NOMO-1 (cell line): Measurements from ENCODE around the gene CD2.

Experiments used
- DNase-seq, 2 experiments: peaks; one replicate each; lab custom pipeline; 2025; ENCODE audit not compliant: unreplicated experiment in 2 of 2; lab: John Stamatoyannopoulos, UW

The CD2 gene

DNA sequence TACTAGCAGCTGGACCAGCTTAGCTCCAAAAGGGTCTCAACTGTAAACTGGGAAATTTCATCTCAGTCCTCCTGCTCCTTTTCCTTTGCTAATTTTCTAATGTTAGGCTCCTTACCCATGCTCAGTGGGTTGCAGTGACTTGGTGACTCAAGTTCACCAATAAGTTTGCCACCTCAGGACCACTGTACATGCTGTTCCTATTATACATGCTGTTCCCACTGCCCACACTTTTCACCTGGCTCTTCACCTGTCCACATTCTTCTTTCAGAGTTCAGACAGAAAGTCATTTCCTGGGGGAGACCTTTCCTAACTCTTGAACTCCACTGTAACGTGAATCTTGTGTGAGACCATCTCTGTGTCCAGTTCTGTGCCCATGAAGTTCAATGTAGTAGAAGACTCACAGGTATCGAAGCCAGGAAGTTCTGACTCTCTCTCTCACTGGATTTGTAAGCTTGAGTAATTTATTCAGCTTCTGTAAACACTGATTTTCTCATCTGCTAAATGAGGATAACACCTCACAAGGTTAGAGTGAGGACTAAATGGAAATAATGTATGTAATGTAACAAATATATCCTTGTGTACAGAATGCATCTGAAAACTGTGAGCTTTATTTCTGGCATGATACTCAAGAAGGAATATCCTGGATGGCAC lies 17.9 kb downstream of the CD2 start:
- DNase-seq = no peak

GRCh38 chr1:116772648-116773045 lies 18.4 kb downstream of the CD2 start:
- DNase-seq = no peak

DNA sequence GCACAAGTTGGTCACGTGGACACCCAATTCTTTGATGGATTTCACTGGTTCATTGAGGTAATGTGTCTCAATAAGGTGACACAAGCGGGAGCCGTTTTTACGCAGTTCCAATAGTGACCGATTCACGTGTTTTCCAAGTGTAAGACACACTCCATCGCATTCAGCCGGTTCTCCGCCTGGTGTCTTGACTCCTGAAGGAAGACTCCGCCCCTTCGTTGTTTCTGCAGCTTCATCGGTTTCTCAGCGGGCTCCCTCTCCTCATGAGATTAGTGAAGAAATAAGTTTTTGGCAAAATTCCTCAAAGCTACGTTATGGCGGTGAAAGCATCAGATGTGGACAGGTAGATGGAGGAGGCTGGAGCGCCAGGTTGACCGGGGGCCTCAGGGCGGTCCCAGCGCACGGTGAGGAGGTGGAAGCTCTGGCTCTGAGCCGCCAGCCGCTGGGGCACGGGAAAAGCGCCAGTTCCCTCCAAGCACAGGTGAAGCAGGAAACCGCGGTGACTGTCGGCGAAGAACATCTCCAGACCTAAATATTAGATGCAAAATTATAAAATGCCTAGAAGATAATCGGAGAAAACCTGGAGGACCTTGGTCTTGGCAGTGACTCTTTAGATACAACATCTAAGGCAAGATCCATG lies 21.0 kb downstream of the CD2 start:
- DNase-seq = no peak

GRCh38 chr1:116777831-116778830 lies 23.9 kb downstream of the CD2 start:
- DNase-seq = no peak

- DNase-seq = no peak
These were observed 26.8 kb downstream of the CD2 start for GRCh38 chr1:116781034-116781433.

DNA sequence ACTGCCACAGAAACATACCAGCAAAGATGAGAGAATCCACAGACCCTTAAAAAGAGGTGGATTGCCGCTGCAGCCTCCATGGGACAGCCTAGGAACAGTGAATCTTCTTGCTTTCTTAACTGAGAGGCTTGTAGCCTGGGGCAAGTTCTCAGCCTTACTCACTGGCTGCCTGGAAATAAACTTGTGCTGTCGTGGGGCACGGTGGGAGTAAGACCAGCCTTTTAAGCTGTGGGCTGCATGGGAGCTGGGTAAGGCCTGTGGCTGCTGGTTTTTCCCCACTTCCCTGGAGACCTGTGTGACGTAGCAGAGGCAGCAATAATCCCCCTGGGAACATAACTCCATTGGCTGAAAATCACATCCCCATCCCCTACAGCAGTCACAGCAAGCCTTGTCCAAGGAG lies 30.8 kb downstream of the CD2 start:
- no peak for DNase-seq

GRCh38 chr1:116786049-116786448 lies 31.8 kb downstream of the CD2 start:
- DNase-seq = no peak

DNA sequence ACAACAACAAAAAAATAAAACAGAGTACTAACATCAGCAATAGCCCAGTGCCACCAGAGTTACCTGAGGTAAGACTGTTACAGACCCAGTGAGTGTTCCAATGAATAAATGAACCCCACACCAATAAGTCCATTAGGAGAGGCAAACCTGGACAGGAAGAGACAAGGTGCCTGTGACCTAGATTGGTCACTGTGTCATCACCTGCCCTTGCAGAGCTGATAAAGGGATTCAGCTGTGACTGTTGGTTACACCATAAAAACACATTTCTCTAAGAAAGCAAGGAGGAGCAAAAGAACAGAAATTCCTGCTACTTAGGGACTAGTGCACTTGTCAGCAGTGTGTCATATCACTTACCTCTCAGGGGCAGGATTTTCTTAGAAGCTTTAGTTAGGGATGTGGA lies 37.5 kb downstream of the CD2 start:
- no peak for DNase-seq

DNA sequence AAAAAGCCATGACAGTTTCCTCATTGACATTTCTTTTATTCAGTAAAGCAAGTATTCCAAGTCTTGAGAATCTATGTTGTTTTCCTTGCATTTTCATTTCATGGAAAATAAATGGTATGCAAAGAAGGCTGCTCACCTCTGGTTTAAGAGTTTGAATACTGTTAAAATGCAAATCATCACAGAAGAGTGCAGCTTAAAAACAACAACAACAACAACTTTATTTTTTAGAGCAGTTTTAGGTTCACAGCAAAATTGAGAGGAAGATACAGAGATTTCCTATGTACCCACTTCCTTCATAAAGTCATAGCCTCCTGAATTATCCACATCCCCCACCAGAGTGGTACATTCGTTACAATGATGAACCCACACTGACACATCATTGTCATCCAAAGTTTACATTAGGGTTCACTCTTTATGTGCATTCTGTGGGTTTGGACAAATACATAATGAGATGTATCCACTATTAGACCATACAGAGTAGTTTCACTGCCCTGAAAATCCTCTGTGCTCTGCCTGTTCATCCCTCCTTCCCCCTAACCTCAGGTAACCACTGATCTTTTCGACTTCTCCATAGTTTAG lies 39.2 kb downstream of the CD2 start:
- no peak for DNase-seq

DNA sequence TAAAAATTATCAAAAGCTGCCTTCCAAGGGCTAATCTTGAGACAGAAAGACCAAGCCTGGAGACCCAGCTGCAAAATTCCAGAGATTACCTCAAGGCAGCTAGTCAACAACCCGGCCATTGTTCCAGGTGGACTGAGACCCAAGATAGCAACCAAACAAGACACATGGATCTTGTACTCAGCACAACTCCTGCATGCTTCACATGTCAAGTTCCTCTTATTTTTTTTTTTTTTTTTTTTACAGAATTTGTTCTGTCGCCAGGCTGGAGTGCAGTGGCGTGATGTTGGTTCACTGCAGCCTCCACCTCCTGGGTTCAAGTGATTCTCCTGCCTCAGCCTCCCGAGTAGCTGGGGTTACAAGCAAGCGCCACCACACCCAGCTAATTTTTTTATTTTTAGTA lies 40.1 kb downstream of the CD2 start:
- peak; percentile 52 to 59 for DNase-seq

DNA sequence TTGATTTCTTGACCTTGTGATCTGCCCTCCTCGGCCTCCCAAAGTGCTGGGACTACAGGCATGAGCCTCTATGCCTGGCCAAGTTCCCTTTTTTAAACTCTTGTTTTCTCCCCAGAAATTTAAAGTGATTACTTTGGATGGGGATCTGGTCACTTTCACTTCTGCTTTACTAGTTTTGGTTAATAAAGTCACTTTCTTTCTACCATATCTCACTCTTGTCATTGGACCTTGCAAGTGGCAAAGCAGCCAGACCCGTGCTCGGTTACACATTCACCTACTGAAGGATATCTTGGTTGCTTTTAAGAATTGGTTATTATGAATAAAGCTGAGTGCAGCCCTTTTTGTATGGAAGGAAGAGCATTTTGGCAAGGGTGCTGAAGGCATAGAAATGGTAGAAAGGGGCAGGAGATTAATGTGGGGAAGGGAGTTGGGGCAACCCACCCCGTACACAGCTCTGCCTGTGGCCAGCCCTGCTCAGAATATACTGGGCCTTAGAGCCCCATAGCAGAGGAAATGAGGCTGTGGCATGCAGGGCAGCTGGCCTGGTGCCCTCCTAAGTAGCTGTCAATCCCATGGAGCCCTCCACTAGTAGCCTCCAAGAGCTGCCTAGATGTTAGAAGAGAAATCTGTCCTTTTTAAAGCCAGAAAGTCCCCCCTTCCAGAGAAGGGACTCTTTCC lies 40.7 kb downstream of the CD2 start:
- DNase-seq = peak; percentile 87 to 96

GRCh38 chr1:116795482-116795829 lies 41.2 kb downstream of the CD2 start:
- no peak for DNase-seq

DNA sequence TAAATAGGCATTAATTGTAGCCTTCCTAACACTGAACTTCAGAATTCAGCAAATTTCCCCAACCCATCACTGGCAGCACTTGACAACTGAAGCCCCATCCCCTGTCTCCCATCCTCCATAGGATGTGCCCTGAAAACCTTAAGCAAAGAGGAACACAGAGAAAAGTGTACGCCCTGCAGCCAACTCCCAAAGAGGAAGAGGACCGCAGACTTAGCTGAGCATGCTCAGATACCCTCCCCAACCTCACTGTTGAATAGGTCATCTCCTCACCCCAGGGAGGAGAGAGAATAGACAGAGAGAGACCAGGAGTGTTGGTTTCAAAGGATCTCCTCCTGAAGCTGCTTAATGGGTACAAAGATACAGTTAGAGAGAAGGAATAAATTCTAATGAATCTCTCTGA lies 50.5 kb downstream of the CD2 start:
- DNase-seq = peak in 1 of 2 experiments; percentile 4

GRCh38 chr1:116805398-116805797 lies 51.2 kb downstream of the CD2 start:
- DNase-seq = no peak

DNA sequence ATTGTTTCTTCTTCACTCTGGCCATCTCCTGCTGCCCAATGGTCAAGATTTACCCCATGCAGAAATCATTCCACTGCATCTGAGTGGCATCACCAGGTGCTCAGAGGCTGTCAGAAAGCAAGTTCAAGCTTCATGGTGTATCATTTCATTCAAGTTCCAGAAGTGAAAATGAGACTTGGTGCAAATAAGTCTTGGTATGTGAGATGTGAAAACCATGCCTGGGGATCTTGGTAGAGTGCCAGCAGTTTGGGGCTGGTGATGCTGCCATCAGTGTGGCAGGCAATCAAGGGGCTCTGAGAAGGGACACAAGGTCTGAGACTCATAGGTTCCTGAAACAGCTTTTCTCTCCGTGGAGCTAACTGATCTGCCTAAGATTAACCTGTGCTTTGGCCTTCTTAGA lies 52.0 kb downstream of the CD2 start:
- DNase-seq = no peak

DNA sequence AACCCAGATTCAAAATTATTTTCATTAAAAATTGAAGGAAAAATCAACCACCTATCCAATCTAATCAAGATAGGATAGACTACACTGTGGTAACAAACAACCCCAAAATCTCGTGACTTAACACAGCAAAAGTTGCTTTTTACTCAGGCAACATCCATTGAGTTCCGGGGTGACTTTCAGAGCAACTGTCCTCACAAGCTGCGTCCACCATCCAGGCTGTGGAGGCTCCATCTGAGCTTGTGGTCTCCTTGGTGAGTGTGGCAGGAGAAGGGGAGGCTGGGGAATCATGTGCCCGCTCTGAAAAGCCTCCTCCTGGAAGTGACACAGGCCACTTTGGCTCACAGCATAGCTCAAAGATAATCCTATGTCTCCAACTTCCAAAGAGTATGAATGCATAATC lies 52.4 kb downstream of the CD2 start:
- no peak for DNase-seq

DNA sequence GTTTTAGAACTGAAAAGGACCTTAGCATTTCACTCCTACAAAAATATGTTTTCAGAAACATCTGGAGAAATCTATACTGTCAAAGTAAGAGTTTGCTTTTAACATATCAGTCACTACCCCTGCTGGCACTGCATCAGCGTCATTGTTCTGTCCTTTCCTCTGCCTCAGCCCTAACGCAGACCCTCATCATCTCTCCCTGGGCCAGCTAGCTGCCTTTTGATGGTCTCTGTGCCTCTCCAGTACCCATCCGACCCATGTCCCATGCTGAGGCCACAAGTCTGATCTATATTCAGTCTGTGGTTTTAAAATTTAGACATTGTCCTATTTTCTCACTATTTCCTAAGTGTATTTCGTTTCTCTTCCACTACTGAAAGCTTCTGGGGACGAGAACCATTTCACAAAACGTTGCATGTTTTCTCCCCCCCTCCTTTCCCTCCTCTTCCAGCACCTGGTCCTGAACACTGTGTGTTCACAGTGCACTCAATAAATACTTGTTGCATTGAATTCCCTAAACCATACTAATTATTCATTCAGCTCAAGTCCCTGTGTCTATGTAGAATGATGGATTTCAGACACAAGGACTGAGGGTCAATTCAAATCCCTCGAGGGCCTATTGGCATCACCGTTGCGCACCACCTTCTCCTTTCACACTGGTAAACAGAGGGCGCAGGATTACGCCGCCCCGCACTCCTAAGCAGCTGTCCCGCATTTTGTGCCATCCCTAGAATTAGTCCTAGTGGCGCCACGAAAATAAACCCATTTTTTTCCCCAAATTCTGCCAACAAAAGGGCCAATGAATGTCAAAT lies 53.4 kb downstream of the CD2 start:
- no peak for DNase-seq

- DNase-seq = no peak
These were observed 54.1 kb downstream of the CD2 start for GRCh38 chr1:116808200-116808847.

- no peak for DNase-seq
These were observed 54.7 kb downstream of the CD2 start for GRCh38 chr1:116808848-116809508.
